GOT3 (cell line): Measurements from ENCODE around the gene ZBTB5.
"Not testable (repeated sequence)": the region's sequence is repeated elsewhere in the genome, so short reads cannot be mapped to it uniquely, and the experiment has no call there.

ENCODE experiments used
- DNase-seq: peaks from one replicate; lab custom pipeline; 2025; ENCODE audit warnings: mixed read lengths; lab: John Stamatoyannopoulos, UW

ZBTB5 gene

DNA sequence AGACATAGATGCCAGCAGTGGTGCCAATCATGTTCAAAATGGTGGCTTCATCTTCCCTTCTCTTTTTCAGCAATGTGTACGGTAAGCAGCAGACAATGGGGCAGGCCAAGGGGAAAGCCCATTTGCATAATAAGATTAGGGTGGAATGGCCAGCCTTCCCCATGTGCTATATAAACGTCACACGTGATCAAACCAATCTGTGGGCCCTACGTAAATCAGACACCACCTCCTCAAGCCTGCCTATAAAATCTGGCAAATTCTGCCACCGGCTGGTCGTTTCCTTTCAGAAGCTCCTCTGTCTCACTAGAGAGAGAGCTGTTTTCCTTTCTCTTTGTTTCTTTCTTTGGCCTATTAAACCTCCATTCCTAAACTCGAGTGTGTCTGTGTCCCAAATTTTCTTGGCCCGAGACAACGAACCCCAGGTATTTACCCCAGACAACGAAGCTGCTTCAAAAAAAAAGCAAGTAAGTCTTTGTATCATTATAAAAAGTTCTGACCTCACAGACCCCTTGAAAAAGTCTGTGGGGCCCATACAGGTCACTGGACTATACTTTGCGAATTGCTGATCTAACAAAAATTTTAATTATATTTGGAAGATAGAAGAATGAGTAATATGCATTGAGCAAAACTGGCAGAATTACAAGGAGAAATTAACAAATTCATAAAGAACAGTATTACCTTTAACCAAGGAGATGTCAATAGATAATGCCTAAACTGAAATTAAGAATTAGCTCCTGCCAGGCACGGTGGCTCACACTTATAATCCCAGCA is 15.2 kb downstream of the ZBTB5 start:
- DNase-seq: no peak

DNA sequence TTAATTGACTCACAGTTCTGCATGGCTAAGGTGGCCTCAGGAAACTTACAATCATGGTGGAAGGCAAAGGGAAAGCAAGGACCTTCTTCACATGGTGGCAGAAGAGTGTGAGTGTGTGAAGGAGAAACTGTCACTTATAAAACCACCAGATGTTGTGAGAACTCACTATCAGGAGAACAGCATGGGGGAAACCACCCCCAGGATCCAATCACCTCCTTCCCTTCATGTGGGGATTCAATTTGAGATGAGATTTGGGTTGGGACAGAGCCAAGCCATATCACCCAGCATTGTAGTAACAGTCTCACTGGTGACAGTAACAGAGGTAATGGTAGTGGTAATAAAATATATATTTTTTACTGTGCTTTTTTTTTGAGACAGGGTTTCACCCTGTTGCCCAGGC is 18.1 kb downstream of the ZBTB5 start:
- no peak for DNase-seq

DNA sequence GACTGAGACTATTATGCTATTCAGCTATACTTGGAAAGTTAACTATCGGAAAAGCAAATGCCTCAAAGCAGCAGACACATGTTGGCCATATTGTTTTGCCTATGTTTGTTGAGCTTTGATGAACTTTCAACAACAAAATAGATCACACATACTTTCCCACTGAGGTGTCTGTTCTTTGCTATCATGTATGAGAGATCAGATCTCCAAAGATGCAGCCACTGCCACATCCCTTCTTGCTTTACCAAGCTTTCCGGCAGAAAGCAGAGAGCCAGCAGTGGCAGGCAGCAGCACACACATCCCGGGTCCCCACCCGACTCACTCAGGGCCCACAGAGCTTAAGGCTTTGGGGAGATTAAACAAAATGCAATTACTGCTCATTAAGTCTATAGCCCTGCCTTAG is 18.8 kb downstream of the ZBTB5 start:
- DNase-seq: no peak

DNA sequence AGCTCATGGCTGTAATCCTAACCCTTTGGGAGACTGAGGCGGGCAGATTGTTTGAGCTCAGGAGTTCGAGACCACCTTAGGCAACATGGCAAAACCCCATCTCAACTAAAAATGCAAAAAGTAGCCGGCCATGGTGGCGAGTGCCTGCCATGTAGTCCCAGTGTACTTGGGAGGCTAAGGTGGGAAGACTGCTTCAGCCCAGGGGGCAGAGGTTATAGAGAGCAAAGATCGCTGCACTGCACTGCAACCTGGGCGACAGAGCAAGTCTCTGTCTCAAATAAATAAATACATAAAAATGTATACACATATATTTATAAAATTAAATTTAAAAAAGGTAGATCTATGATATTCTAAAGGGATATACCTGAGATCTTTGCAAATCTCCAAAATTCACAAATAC is 19.4 kb downstream of the ZBTB5 start:
- DNase-seq: no peak

DNA sequence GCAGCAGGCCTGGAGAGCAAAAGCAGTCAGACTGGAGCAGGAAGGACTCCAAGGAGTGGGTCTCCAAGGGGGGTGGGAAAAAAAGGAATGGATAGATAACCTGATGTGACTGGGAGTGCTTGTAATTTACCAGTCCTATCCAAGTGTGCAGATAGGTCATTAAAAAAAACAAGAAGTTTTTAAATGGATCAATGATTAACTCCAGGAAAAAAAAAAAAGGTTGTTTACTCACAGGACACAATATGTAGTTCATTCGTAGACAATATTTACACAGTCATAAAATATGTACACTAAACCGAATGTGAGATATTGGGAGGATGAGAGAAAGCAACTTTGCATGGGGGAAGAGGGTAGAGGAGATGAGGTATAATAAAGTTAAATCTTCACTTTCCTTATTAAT is 20.4 kb downstream of the ZBTB5 start:
- DNase-seq: no peak

DNA sequence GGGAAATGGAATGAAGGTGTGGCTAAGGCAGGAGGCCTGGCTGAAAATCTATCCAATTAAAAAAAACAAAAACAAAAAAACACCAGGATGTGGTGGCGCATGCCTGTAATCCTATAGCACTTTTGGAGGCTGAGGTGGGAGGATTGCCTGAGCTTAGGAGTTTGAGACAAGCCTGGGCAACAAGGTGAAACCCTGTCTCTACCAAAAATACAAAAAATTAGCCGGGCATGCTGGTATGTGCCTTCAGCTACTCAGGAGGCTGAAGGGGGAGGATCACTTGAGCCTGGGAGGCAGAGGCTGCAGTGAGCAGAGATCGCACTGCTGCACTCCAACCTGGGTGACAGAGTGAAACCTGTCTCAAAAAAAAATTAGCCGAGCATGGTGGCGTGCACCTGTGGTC is 21.7 kb downstream of the ZBTB5 start:
- DNase-seq: no peak

DNA sequence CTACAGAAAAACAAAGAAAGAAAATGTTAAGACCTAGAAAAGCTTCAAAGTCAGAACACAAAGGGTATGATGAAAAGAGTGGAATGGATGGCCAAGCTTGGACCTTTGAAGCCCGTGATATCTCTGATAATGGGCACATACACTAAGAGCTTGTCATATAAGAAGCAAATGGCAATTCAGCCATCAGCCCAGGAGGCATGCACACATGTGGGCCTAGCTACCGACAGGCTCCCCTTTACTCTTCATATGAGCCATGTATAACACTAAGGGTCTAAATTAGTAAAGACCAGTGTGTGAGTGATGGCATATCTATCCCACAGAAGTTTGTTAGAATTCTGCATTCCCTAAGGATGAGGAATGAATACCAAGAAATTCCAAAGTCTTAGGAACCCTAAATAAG is 22.7 kb downstream of the ZBTB5 start:
- no peak for DNase-seq

DNA sequence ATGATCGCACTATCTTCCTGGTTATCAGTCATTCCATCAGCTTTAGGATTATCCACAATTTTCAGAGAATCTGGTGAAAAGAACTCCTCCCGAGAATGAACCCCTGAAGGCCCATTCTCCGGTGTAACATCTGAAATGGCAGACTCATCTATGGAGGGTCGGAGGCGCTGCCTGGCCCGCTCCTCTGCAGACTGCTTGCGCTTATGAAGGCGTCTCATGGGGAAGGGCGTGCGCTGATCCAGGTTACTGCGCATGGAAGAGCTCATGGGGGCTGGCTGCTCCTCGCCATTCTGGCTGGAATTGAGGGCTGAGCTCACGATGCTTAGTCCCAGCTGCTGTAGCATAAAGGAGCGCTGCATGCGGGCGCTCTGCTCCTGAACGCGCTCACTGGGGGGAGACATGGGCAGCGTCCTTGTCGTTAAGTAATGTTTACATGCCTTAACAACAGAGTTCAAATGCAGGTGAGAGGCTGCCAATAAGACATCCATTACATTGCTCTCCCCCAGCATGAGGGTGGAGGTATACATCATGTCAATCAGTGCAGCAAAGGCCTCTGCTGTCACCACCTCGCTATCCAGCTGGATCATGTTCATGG is 23.4 kb downstream of the ZBTB5 start:
- DNase-seq: no peak

DNA sequence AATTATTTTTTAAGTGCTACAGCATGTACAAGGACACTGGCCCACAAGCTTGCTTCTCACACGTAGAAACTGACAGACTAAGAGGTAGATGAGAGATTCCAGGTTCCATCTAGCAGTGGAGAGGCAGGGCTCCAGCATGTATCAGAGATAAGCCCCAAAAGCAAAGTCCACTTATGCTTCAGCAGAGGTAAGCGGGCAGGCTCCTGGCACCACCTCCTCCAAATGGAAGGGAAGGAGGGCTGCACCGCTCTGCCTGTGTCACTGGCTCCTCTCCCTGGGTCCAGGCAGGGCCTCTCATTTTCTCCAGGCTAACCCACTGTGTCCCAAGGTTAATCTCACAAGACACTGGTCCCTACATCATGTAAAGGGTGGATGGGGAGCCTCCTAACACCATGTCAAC is 26.9 kb downstream of the ZBTB5 start:
- DNase-seq: no peak

DNA sequence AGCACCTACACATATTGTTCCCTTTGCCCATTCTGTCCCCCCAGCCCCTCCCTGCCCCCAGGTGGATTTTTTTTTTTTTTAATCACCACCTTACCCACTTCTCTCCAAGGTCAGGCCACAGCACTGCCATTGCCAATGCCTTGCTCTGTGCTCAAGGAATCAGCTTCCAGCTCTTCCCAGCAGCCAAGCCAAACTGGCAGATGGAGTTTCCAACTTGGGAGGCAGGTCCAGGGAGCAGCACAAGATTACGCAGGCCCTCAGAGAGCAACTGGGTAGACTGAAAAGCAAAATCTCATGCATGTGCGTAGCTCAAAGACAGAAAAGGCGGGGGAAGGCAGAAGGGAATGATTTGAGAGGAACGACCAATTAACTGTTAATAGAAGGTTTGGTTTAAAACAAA is 27.6 kb downstream of the ZBTB5 start:
- no peak for DNase-seq

DNA sequence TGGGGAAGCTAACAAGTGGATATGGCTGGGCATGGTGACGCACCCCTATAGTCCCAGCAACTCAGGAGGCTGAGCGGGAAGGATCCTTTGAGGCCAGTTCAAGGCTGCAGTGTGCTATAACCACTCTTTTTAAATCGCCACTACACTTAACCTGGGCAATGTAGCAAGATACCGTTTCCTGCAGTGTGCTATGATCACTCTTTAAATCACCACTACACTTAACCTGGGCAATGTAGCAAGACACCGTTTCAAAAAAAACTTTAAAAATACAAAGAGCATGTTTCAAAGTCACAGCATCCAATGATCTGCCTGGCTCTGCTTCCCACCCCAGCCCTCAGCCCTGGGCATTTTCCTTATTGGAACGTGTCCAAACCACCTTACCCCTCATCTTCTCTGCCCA is 28.2 kb downstream of the ZBTB5 start:
- DNase-seq: no peak

DNA sequence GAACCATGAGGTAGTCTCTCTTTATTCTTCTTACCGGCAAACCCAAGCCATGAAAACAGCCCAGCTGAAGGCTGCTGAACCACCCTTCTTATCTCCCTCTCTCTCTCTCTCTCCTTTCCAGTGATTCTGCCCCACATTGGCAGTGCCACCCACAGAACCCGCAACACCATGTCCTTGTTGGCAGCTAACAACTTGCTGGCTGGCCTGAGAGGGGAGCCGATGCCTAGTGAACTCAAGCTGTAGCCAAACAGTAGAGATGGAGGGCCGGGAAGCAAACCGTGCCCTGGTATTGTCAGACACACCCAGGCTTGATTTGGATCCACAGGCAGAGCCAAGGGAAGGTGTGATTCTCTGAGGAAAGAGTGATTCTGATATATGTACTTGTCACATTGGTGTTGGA is 28.7 kb downstream of the ZBTB5 start:
- DNase-seq: no peak

DNA sequence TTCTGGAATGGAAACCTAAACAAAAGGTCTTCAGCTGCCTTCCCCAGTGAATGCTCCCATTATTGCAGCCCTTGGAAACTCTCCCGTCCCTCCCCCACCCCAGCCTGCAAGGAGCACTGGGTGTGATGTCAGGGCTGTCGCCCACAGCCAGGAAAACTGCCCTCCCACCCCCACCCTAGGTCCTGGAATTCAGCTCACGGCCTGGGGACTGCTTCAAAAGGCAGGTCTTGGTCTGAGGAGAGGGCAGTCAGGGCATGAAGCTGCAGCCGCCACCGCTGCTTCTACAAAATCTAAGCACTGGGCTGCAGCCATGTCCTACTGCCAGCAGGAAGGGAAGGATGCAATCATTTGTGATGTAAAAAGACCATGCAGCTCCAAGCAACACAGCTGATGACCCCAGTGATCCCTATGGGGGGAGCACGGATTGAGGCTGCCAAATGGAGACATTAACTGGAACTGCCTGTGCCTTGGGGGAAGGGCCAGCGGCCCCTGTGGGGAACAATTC is 31.3 kb downstream of the ZBTB5 start:
- DNase-seq: no peak

DNA sequence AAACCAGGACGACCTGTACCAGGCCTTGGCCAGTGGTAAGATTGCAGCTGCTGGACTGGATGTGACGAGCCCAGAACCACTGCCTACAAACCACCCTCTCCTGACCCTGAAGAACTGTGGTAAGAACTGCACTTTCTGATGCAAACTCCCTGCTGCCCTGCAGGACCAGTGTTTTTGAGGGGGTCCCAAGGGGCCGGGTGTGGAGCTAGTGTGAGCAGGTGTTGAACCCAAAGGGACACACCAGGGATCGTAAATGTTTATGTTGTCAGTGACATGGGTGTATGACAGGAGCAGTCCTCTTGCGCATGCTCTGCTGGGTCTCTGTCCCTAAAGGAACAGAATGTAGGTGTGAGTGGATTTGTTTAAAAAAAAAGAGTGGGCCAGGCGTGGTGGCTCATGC is 33.2 kb downstream of the ZBTB5 start:
- DNase-seq: no peak

DNA sequence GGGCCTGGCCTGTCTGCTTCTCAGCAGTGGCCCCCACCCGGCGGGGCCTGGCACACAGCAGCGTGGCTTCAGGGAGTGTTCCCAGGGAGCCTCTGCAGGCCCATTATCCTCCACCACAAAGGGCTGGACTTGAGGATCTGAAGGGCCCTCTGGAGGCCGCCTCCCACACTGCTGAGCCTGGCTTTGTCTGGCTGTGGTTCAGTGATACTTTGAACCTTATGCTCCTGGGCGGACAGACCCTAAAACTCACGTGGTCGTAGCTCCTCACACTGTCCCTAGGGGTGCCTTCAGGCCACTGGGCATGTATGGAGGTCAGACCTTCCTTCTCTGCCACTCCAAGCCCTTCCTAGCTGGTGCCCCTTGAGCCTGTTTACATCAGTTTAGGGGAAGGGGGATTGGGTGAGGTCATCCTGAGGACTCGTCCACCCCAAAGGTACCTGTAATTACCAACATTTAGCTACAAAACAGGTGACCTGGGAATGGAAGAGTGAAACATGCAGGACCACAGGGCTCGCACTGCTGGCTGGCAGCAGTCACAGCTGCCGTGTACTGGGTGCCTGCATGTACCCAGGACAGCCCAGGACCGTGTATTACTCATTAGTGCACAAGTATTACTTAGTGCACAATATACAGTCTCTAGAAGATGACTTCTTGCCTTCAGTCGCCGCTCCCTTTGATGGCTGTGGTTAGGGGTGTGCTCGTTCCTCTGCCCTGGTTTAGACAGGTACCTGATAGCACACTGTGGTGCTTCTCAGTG is 34.2 kb downstream of the ZBTB5 start:
- no peak for DNase-seq

DNA sequence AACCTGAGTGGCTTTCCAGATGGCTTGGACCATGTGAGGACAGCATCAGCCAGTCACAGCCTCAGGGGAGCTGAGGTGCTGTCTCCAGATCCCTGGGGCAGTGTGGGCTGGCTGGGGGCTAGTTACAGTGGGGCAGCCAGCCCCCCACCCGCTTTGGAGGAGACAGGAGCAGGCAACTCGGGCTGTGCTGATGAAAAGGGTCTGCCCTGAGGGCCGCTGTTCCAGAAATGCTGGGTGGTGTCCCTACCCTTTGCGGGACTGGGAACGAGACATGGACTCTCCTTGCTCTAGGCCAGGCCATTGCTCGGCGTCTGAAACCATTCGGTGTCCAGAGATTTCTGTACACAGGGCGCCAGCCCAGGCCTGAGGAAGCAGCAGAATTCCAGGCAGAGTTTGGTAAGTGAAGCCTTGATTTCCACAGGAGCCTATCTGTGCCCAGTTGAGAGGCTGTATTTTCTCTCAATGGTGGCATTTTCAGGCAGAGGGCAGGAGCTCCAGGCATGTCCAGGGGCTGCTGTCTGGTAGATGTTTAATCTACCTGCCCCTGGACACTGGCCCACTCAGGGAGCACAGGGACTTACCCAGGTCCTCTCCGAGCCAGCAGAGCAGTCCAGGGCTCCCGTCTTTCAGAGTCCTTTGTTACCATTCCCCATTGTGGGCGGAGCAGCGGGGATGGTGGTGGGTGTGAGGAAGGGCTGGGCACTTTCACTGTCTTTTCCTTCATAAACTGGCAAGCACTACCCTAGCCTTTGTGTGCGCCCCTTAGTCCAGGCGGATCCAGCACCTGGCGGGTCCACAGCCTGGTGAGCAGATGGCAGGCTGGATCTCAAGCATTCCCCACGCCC is 35.6 kb downstream of the ZBTB5 start:
- DNase-seq: no peak

DNA sequence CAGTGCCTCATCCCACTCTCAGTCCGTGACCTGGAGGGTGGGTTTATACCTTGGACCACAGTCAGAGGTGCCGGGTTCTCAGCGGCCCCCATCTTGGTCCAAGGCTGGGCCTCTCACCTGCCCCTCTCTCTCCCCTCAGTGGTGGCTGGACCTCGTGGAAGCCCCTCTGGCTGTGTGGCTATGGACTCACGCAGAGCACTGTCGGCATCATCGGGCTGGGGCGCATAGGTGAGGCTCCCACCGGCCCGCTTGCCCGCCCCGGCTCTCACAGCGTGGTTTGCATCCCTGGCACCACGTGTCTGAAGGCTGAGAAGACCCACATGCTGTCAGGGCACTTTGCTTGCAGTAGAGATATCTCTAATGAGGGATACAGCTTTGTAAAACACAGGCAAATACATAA is 36.9 kb downstream of the ZBTB5 start:
- no peak for DNase-seq

DNA sequence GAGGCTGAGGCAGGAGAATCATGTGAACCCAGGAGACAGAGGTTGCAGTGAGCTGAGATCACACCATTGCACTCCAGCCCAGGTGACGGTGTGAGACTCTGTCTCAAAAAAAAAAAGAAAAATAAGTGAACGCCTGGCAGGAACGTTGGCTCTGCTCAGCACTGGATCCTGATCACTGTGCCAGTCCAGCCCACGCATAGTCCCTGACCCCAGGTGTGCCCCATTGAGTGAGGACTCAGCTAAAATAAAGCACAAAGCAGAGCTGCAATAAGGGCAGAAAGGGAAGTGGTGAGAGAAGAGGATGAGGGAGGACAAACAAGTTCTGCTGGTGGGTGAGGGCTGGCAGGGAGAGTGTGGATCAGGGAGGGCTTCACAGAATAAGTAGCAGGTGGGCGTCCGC is 38.4 kb downstream of the ZBTB5 start:
- no peak for DNase-seq

DNA sequence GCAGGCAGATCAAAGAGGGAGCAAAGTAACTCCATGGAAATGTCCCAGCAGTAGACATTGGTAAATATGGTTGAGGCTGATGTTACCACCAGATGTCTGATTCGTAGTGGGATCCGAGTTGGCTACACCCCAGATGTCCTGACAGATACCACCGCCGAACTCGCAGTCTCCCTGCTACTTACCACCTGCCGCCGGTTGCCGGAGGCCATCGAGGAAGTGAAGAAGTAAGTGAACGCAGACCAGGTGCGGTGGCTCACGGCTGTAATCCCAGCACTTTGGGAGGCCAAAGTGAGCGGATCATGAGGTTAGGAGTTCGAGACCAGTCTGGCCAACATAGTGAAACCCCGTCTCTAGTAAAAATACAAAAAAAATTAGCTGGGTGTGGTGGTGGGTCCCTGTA is 38.8 kb downstream of the ZBTB5 start:
- not testable (repeated sequence) for DNase-seq

DNA sequence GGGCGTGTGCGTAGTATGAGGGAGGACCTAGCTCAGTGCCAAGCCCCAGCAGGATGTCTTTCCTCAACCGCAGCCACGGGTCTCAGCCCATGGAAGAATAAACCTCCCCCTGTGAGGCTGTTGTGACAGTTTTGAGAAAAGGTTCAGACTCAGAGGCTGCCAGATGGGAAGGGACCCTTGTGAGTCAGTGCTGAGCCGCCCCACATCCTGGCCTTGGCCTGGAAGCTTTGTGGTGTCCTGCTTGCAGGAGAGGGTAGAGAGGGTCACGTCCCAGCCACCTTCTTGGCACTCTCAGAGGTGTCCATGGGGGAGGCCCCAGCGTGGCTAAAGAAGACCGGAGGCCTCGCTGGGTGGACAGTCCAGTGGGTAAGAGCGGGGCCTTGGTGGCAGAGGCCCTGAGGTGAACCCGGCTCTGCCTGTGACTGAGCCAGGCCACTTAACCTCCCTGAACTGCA is 39.9 kb downstream of the ZBTB5 start:
- no peak for DNase-seq

DNA sequence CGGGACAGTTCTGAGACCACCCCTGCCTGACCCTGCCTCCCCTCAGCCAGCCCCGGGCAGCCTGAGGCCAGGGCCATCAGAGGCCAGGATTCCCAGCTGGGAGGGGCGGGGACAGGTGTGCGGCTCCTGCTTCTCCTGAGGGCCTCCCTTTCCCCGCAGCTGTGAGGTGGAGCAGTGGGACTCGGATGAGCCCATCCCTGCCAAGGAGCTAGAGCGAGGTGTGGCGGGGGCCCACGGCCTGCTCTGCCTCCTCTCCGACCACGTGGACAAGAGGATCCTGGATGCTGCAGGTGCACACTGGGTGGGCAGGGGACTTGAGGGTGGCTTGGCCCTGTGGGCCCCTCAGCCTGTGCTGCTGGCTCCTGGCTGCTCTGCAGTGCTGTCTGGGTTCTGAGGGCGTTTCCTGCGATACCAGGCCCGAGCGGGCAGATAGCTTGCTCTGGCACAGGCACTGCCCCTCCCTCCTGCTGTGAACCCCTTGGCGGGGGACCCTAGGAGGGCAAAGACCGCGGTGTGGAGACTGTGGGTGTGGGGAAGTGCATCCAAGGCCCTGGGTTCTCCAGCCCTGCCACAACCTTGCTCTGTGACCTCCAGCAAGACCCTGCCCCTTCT is 40.5 kb downstream of the ZBTB5 start:
- DNase-seq: no peak
